Dendritic cell treated with granulocyte-macrophage colony-stimulating factor and Interleukin-4, amounts not matched to agents 40 ng/mL and 50 ng/mL, for 4 days (primary cell): ENCODE results near the gene SPATA31E1.

Source experiments
- H3K27ac Mint-ChIP-seq: one replicate; pipeline ENCODE4 v1.8.0; 2022; ENCODE audit warnings: mild to moderate bottlenecking, mixed read lengths
- H3K27me3 Mint-ChIP-seq: one replicate; pipeline ENCODE4 v1.8.0; 2022; ENCODE audit warnings: mild to moderate bottlenecking, mixed read lengths
- H3K36me3 Mint-ChIP-seq: one replicate; pipeline ENCODE4 v1.8.0; 2022; ENCODE audit warnings: low read depth, mixed read lengths
- H3K4me1 Mint-ChIP-seq: one replicate; pipeline ENCODE4 v1.8.0; 2022; ENCODE audit warnings: low read depth, mixed read lengths
- H3K4me3 Mint-ChIP-seq: one replicate; pipeline ENCODE4 v1.8.0; 2022; ENCODE audit warnings: mild to moderate bottlenecking, moderate library complexity, mixed read lengths
- H3K9me3 Mint-ChIP-seq: one replicate; pipeline ENCODE4 v1.8.0; 2022; ENCODE audit warnings: mixed read lengths
- intact Hi-C: fragments of 100-400 bp; cut with micrococcal nuclease; formaldehyde crosslinking; loops from one replicate; pipeline ENCODE4 v1.15.0; 2022

The SPATA31E1 gene

DNA sequence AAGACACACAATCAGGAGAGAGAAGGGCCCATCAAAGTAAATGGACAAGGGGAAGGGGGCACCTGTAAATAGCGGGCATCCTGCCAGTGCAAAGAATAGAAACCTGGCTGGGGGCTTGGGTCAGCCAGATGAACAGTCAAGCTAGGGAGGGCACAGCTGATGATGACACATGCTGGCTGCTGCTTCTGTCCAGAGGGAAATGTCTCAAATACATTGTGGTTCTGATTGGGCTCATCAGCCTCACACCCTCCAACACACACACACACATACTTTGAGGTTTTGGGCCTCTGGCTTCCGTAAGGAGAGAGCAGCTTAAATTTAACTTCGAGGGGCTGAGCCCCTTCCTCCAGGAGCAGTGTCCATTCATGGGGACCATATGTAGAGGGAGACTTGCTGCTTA lies 27.6 kb upstream of the SPATA31E1 start:
- intact Hi-C loops, result no loop called here
- Mint-ChIP-seq H3K4me1 (peaks cover 12% of the 10 kb centered on the region), H3K36me3 (no peaks in the 10 kb centered on the region), H3K27me3 (peaks cover 37% of the 10 kb centered on the region), H3K9me3 (peaks cover 13% of the 10 kb centered on the region), H3K27ac (no peak overlapping the region), H3K4me3 (no peak overlapping the region)

DNA sequence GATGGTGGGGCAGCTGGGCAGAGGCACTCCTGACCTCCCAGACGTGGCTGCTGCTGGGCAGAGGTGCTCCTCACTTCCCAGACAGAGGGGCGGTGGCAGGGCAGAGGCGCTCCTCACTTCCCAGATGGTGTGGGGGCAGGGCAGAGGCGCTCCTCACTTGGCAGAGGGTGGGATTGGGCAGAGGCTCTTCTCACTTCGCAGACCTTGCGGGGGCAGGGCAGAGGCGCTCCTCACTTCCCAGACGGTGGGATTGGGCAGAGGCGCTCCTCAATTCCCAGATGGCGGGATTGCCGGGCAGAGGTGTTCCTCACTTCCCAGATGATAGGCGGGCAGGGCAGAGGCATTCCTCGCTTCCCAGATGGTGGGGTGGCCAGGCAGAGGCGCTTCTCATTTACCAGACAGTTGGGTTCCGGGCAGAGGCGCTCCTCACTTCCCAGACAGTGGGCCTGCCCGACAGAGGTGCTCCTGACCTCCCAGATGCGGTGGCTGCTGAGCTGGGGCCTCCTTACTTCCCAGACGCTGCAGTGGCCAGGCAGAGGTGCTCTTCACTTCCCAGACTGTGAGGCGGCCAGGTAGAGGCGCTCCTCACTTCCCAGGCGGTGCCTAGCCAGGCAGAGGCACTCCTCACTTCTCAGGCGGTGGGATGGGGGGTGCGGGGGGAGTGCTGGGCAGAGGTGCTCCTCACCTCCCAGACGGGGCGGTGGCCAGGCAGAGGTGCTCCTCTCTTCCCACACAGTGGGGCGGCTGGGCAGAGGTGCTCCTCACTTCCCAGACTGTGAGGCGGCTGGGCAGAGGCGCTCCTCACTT lies 25.3 kb upstream of the SPATA31E1 start:
- Mint-ChIP-seq H3K4me1 (peaks cover 7% of the 10 kb centered on the region), H3K9me3 (peaks cover 22% of the 10 kb centered on the region), H3K4me3 (no peak overlapping the region), H3K36me3 (no peaks in the 10 kb centered on the region), H3K27ac (no peak overlapping the region), H3K27me3 (peaks cover 36% of the 10 kb centered on the region)
- intact Hi-C loops, result no loop called here

DNA sequence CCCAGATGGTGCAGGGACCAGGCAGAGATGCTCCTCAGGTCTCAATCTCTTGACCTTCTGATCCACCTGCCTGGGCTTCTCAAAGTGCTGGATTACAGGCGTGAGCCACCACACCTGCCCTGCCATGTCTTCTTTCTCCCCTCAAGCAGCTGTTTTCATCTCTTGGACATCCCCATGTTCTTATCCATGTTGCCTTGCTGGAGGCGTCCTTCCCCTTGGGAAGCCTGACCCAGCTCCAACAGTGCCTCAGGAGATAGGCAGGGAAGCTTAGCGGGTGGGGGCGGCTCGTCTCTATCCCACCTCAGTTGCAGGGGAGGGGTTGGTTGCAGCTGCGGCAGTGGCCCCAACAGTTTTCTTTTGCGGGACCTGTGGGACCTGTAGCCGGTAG lies 24.7 kb upstream of the SPATA31E1 start:
- Mint-ChIP-seq H3K4me3 (no peak overlapping the region), H3K9me3 (peaks cover 22% of the 10 kb centered on the region), H3K27ac (no peak overlapping the region), H3K36me3 (no peaks in the 10 kb centered on the region), H3K4me1 (peaks cover 6% of the 10 kb centered on the region), H3K27me3 (peaks cover 40% of the 10 kb centered on the region)
- intact Hi-C loops, result no loop called here

DNA sequence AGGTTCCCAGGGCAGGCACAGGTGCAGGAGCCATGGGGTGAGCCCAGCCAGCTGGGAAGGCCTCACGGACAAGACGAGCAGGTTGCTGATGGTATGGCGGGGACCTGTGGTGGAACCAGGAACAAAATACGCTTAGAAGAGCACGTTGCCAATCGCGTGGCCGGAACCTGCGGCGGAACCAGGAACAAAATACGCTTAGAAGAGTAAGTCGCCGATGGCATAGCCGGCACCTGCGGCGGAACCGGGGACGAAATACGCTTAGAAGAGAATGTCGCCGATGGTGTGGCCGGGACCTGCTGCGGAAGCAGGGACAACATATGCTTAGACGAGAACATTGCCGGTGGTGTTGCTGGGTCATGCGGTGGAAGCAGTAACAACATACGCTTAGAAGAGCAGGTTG lies 23.5 kb upstream of the SPATA31E1 start:
- Mint-ChIP-seq H3K27me3 (peaks cover 36% of the 10 kb centered on the region), H3K9me3 (peaks cover 22% of the 10 kb centered on the region), H3K27ac (no peak overlapping the region), H3K4me3 (no peak overlapping the region), H3K36me3 (no peaks in the 10 kb centered on the region), H3K4me1 (no peaks in the 10 kb centered on the region)
- intact Hi-C loops, result no loop called here

DNA sequence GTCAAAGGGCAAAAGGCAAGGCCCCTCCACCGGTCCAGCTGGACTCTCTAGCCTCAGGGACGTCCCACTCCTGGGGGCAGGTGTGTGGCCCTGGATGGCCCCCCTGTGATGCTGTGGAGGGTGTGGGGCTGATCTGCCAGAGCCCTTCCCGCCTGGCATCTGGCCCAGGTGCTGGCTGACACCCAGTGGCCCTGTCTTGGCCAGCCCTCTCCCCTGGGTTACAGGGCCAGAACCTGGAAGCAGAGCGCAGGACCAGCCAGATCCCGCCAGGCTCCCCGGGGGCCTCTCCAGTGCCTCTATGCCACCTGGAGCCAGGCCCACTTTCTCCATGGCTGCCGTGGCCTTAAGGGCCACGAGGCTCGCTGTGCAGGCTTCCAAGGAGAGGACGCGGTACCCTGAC lies 22.9 kb upstream of the SPATA31E1 start:
- Mint-ChIP-seq H3K4me3 (no peak overlapping the region), H3K36me3 (no peaks in the 10 kb centered on the region), H3K9me3 (peaks cover 22% of the 10 kb centered on the region), H3K27me3 (peaks cover 37% of the 10 kb centered on the region), H3K4me1 (no peaks in the 10 kb centered on the region), H3K27ac (no peak overlapping the region)
- intact Hi-C loops, result no loop called here

DNA sequence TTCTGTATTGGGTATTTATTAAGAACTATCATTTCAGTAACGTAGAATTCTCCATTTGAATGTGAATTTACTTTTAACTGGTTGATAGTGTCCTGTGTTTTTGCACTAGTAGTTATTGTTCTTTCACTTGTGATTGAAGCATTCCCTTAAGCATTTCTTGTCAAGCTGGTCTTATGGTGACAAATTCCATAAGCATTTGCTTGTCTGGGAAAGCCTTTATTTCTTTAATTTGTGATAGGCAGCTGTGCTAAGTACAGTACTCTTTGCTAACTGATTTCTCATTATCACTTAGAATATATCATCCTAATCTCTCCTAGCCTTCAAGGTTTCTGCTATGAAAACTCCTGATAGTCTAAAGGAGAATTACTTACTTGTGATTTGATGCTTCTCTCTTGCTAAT lies 21.3 kb upstream of the SPATA31E1 start:
- intact Hi-C loops, result no loop called here
- Mint-ChIP-seq H3K27ac (no peak overlapping the region), H3K4me3 (no peak overlapping the region), H3K36me3 (no peaks in the 10 kb centered on the region), H3K27me3 (peaks cover 28% of the 10 kb centered on the region), H3K9me3 (peaks cover 22% of the 10 kb centered on the region), H3K4me1 (no peaks in the 10 kb centered on the region)

DNA sequence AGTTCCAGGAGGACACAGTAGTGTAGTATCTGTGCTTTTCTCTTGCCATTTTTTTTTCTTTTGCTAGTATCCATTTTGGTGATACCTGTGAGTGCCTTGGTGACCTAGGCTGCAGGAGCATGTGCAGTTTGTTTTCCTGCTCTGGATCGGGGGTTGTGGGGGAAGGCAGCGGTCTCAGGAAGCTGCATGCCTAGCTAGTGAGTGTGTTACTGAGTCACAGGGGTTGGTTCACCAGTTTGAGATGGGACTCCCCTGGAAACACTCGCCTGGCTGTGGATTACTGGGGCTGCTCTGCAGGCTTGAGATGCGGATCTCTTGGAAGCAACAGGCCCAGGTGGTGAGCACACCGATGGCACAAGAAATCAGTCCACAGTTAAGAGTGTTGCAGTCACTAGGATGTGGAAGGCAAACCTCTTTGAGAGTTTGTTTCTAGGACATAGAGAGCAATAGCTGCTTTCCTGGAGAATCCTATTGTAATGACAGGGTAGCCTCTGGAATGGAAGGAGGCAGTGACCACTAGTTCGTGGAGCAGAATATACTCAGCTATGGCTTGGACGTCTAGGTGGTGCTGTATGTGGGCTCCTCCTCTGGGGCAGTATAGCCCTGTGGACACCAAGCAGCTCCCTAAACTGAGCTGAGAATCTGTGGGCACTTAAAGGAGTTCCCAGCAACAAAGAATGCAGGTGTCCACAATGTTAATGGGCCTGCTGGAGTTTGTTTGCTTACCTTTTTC lies 20.0 kb upstream of the SPATA31E1 start:
- intact Hi-C loops, result no loop called here
- no peak overlapping the region for H3K4me3 Mint-ChIP-seq
- H3K36me3 Mint-ChIP-seq, result no peaks in the 10 kb centered on the region
- H3K4me1 Mint-ChIP-seq, result no peaks in the 10 kb centered on the region
- no peak overlapping the region for H3K27ac Mint-ChIP-seq
- peaks cover 34% of the 10 kb centered on the region for H3K27me3 Mint-ChIP-seq
- peaks cover 22% of the 10 kb centered on the region for H3K9me3 Mint-ChIP-seq

DNA sequence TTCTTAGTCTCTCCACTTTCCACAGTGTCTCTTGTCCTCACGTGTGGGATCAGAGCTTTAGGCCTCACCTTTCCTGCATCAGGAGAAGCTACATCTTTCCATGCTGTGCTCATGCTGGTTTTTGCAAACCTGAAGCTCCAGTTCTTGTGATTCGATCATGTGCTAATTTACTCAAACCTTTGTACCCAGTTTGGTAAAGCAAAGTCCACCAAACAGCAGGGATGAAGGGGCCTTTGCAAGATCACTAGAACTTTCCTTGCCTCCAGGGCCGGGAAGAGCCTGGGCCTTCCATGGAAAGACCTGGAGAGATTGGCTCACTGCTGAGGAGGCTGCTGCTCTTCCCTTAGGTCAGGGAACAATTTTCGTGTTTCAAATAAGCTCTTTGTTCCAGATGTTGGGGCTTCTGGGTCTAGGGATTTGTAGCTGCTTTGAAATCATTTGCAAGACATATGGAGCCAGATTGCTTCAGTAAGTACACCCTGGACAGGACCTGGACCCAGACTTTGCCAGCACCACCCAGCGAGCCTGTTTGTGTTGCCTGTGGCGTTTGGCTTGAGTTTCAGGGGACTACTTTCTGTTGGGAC lies 18.7 kb upstream of the SPATA31E1 start:
- intact Hi-C loops, result no loop called here
- Mint-ChIP-seq H3K27me3 (peaks cover 42% of the 10 kb centered on the region), H3K4me1 (no peaks in the 10 kb centered on the region), H3K27ac (no peak overlapping the region), H3K4me3 (no peak overlapping the region), H3K36me3 (no peaks in the 10 kb centered on the region), H3K9me3 (peaks cover 15% of the 10 kb centered on the region)

DNA sequence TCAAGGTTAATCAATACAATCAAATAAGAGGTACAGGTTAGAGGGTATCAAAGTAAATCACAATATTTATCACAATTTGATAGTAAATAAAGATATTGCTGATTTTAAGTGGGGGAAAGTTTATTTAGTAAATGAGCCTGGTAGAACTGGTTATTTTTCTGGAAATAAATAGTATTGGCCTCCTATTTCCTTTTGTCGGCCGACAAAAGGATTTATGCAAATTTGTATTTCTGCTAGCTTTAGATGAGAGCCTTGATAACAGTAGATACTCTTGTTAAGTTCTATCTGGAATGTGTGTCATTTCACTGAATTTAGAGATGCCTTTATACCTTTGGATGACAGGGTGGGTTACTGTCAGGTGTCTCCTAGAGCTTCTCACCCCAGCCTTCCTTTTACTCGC lies 17.8 kb upstream of the SPATA31E1 start:
- H3K27ac Mint-ChIP-seq, result no peak overlapping the region
- no peak overlapping the region for H3K4me3 Mint-ChIP-seq
- peaks cover 47% of the 10 kb centered on the region for H3K27me3 Mint-ChIP-seq
- H3K36me3 Mint-ChIP-seq, result no peaks in the 10 kb centered on the region
- H3K9me3 Mint-ChIP-seq, result peaks cover 9% of the 10 kb centered on the region
- intact Hi-C loops, result no loop called here
- H3K4me1 Mint-ChIP-seq, result no peaks in the 10 kb centered on the region

DNA sequence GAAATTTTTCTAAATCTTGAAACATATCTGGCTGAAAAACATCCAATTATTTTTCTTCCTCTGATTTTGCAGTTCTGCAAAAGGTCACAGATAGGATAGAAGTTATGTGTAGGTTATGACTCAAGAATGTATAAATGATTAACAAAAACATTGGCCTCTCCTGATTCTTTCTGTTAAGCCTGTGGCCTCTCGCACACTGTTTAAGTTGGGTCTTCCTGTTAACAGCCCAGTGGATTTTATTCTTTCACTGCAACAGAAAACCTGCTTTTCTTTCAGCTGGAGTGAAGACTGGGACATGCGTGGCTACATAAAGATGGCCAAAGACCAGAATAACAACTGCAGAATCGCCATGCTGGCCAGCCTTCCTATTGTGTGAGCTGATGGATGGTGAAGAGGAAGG lies 17.1 kb upstream of the SPATA31E1 start:
- Mint-ChIP-seq H3K27me3 (peaks cover 51% of the 10 kb centered on the region), H3K36me3 (no peaks in the 10 kb centered on the region), H3K4me3 (no peak overlapping the region), H3K27ac (no peak overlapping the region), H3K9me3 (peaks cover 9% of the 10 kb centered on the region), H3K4me1 (no peaks in the 10 kb centered on the region)
- intact Hi-C loops, result no loop called here

DNA sequence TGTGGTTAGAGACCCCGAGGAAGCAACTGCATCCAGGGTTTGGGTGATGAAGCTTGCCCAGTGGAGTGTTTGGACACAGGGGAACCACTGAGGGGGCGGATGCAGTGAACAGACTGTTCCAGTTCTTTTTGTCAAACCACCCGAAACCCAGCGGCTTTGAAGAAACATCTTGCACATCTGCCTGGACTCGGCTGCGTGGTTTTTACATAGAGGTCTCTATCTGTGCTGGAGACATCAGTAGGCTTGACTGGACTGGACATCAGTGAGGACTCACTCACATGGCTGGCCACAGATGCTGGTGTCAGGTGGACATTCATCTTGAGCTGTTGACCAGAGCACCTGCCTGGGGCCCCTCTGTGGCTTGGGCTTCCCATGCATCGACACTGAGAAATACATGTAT lies 15.3 kb upstream of the SPATA31E1 start:
- intact Hi-C loops, result no loop called here
- no peaks in the 10 kb centered on the region for H3K9me3 Mint-ChIP-seq
- no peak overlapping the region for H3K27ac Mint-ChIP-seq
- H3K27me3 Mint-ChIP-seq, result peaks cover 45% of the 10 kb centered on the region
- H3K4me3 Mint-ChIP-seq, result no peak overlapping the region
- no peaks in the 10 kb centered on the region for H3K4me1 Mint-ChIP-seq
- no peaks in the 10 kb centered on the region for H3K36me3 Mint-ChIP-seq

DNA sequence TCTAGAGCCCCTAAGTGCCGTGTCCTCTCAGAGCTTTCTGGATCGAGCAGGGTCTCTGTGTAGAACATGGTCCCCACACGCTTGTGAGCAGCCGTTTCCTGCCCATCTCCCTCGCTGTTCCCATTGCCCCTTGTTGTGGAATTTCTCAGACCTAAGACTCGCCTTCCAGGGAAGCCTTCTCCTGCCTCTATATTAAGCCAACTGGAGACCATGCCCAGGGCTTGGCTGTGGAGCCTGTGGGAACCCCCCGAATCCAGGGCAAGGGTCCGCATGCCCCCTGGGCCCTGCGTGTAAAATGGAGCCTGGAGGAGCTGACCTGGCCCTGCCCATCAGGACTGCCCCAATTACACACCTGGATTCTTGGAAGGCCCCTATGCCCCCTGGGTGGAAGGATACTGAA lies 14.5 kb upstream of the SPATA31E1 start:
- intact Hi-C loops, result no loop called here
- H3K27me3 Mint-ChIP-seq, result peaks cover 48% of the 10 kb centered on the region
- no peak overlapping the region for H3K27ac Mint-ChIP-seq
- H3K4me3 Mint-ChIP-seq, result no peak overlapping the region
- no peaks in the 10 kb centered on the region for H3K9me3 Mint-ChIP-seq
- no peaks in the 10 kb centered on the region for H3K36me3 Mint-ChIP-seq
- no peaks in the 10 kb centered on the region for H3K4me1 Mint-ChIP-seq

DNA sequence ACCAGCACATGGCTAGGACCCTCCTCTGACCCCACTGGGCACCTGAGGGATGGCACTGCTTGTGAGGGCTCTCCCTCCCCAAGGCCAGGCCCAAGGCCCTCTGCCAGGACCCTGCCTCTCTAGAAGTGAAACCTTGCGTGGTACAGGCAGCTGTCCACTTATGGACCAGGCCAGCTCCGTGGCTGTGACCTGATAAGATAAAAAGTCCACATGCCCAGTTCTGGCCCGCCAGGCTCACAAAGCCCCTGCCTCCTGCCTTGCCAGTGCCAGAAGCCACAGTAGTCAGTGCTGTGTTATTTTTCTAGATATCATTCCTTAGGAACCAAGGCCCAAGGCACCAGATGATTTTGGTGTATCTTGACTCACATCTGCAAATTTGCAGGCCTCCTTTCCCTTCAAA lies 14.0 kb upstream of the SPATA31E1 start:
- intact Hi-C loops, result no loop called here
- H3K4me1 Mint-ChIP-seq, result no peaks in the 10 kb centered on the region
- no peaks in the 10 kb centered on the region for H3K36me3 Mint-ChIP-seq
- H3K4me3 Mint-ChIP-seq, result no peak overlapping the region
- peaks cover 53% of the 10 kb centered on the region for H3K27me3 Mint-ChIP-seq
- H3K9me3 Mint-ChIP-seq, result no peaks in the 10 kb centered on the region
- no peak overlapping the region for H3K27ac Mint-ChIP-seq

DNA sequence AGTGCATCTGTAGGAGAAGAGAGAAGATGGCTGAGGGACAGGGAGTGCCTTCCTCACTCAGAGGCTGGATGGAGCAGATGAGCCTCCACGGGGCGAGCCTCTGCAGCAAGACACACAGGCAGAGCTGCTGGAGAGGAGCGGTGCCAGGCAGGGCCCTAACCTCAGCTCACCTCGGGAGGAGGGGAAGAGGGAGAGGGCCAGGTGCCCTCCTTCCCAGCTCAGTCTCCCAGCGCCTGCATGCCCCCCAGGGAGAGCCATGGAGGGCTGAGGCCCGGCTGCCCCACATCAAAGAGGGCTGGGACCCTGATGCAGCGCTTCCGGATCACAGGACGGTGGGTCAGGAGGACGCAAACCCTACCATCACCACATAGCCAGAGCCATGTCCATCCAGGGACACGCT lies 13.6 kb upstream of the SPATA31E1 start:
- Mint-ChIP-seq H3K4me3 (no peak overlapping the region), H3K27ac (no peak overlapping the region), H3K9me3 (no peaks in the 10 kb centered on the region), H3K4me1 (no peaks in the 10 kb centered on the region), H3K27me3 (peaks cover 50% of the 10 kb centered on the region), H3K36me3 (no peaks in the 10 kb centered on the region)
- intact Hi-C loops, result no loop called here
